Smooth muscle cell of the umbilical artery (primary cell): Measurements from ENCODE around the gene IDI1. TPM values are rescaled to one million over a fixed set of nuclear protein-coding genes. Genes with fewer than 3 reads are reported as not detected.

Experiments used
- total RNA-seq: library from RNA; depleted of rRNA; stranded (reverse); fragments of >200 nt; gene quantifications from 2 replicates; pipeline ENCODE4 v1.2.3, GENCODE V29; 2014

IDI1 gene
- 144 and 152 TPM in 2 replicates for total RNA-seq

DNA sequence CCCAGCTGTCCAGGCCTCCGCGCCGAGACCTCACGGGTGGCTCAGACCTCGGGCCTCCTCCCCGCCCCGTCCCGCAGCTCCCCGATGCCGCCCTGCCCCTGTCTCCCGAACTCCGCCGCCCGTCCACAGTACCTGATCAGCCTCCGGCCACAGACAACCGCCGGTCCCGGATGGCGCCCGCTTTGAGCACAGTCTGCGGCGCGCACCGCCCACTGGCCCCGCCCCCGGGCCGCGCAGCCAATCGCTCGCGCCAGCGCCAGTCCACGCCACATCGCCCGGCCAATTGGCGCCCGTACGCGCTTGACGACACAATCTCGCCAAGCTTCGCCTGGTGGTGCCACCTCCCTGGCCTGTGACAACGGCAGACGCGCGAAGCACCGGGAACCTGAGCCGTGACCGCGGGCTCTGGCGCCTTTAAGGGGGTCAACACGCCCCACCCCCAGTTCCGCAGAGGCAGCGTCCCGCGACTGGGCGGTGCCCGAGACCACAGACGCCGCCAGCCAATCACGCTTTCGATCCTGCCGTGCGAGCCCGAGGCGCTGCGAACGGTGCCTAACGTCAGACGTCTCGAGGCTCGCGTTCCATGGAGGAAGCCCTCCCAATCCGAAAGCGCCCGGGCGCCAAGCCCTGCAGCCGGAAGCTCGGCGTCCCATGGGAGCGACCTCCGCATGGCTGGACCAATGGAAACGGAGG lies at the start of gene IDI1:
IDI1 (minus strand) TSS at position 388 of the 693 bp plus-strand sequence; CDS start at position 272, 116 bp downstream.

GRCh38 chr10:1056326-1057105 lies 7.6 kb upstream of the IDI1 start, which contains the start of gene WDR37:
WDR37 (plus strand) TSS chr10:1056385; CDS start chr10:1072156, 15,771 bp downstream.

DNA sequence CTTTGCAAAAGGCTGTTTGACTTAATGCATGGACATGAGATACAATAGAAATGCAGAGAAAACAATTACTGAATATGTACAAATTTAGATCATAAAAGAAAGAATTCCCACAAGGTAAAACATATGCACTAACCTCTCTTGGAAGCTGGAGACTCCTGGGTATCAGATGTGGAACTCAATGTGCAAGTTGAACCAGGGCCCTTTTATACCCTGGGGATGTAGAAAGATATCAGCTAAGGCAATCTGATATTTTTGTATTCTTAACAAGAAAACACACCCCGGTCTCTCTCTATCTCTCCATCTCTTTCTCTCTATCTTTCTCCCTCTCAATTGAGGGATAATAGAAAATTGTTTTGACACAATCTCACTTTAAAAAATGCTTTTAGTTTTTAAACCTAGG lies 23.2 kb downstream of the IDI1 start, which contains the start of gene IDI2:
IDI2 (minus strand) TSS at position 177 of the 400 bp plus-strand sequence. CDS start 1,136 bp downstream, outside the sequence.

Other genes with a start within 250 kb of the IDI1 start
- 19.9 and 36.5 TPM in 2 replicates for gene LARP4B, start 117.4 kb downstream of the IDI1 start, total RNA-seq
- 35.6 and 74.2 TPM in 2 replicates for gene GTPBP4, start 60.7 kb downstream of the IDI1 start, total RNA-seq
- gene IDI2, start 23.3 kb downstream of the IDI1 start, total RNA-seq: not detected in 2 replicates
- 16.3 and 28.7 TPM in 2 replicates for gene WDR37, start 7.3 kb upstream of the IDI1 start, total RNA-seq